HuH-7.5 (cell line): ENCODE data around the gene NPAS3.

Source experiments
- DNase-seq: peaks from one replicate; pipeline ENCODE4 v3.0.0; 2011; ENCODE audit warnings: low spot score

NPAS3 gene

GRCh38 chr14:33381717-33382116 lies 443.0 kb downstream of the NPAS3 start:
- no peak for DNase-seq

- no peak for DNase-seq
These were observed 447.5 kb downstream of the NPAS3 start for GRCh38 chr14:33386140-33386539.

GRCh38 chr14:33386781-33387180 lies 448.1 kb downstream of the NPAS3 start:
- DNase-seq, result no peak

GRCh38 chr14:33390335-33390734 lies 451.7 kb downstream of the NPAS3 start:
- no peak for DNase-seq

GRCh38 chr14:33393231-33393894 lies 454.7 kb downstream of the NPAS3 start:
- DNase-seq, result no peak

GRCh38 chr14:33393895-33394368 lies 455.3 kb downstream of the NPAS3 start:
- DNase-seq, result no peak

GRCh38 chr14:33401311-33401710 lies 462.6 kb downstream of the NPAS3 start:
- no peak for DNase-seq

GRCh38 chr14:33402604-33403003 lies 463.9 kb downstream of the NPAS3 start:
- no peak for DNase-seq

GRCh38 chr14:33404054-33404453 lies 465.4 kb downstream of the NPAS3 start:
- no peak for DNase-seq

GRCh38 chr14:33404964-33405574 lies 466.4 kb downstream of the NPAS3 start:
- no peak for DNase-seq

GRCh38 chr14:33406766-33407165 lies 468.1 kb downstream of the NPAS3 start:
- DNase-seq, result no peak

GRCh38 chr14:33408291-33408690 lies 469.6 kb downstream of the NPAS3 start:
- DNase-seq, result no peak

GRCh38 chr14:33412450-33412849 lies 473.8 kb downstream of the NPAS3 start:
- no peak for DNase-seq

- no peak for DNase-seq
These were observed 474.7 kb downstream of the NPAS3 start for GRCh38 chr14:33413381-33413780.

GRCh38 chr14:33414041-33414440 lies 475.4 kb downstream of the NPAS3 start:
- no peak for DNase-seq

- no peak for DNase-seq
These were observed 481.5 kb downstream of the NPAS3 start for GRCh38 chr14:33420051-33420627.

- DNase-seq, result no peak
These were observed 491.8 kb downstream of the NPAS3 start for GRCh38 chr14:33430414-33431035.

- DNase-seq, result no peak
These were observed 493.8 kb downstream of the NPAS3 start for GRCh38 chr14:33432407-33433023.

- no peak for DNase-seq
These were observed 494.7 kb downstream of the NPAS3 start for GRCh38 chr14:33433396-33433795.

- no peak for DNase-seq
These were observed 497.4 kb downstream of the NPAS3 start for GRCh38 chr14:33435911-33436689.

- DNase-seq, result no peak
These were observed 503.0 kb downstream of the NPAS3 start for GRCh38 chr14:33441633-33442032.

GRCh38 chr14:33444136-33444535 lies 505.5 kb downstream of the NPAS3 start:
- no peak for DNase-seq
